AG09309 (cell line): ENCODE results near the gene CACNG8.

Experiments
- DNase-seq: peaks from one replicate; pipeline ENCODE4 v3.0.0-alpha.2; 2010; ENCODE audit warnings: low read depth
- H3K4me3 ChIP-seq: 2 replicates; pipeline ENCODE4 v1.5.1; 2011; ENCODE audit warnings: mild to moderate bottlenecking, low read depth, low read length, moderate library complexity; ENCODE audit not compliant: control insufficient read depth
- CTCF ChIP-seq: IDR thresholded peaks from 2 replicates; pipeline ENCODE4 v1.5.1; 2011; ENCODE audit warnings: mild to moderate bottlenecking, low read depth, low read length, inconsistent platforms; ENCODE audit not compliant: insufficient read depth, control insufficient read depth; ENCODE audit errors: missing control alignments

The CACNG8 gene

GRCh38 chr19:53999694-54000093 lies 37.0 kb downstream of the CACNG8 start:
- H3K4me3 ChIP-seq: no peak overlapping the region
- no peak for DNase-seq
- TF ChIP-seq CTCF: no peak

GRCh38 chr19:54001496-54001895 lies 38.8 kb downstream of the CACNG8 start:
- no peak for DNase-seq
- TF ChIP-seq CTCF: no peak
- no peak overlapping the region for H3K4me3 ChIP-seq

GRCh38 chr19:54002495-54003315 lies 40.0 kb downstream of the CACNG8 start:
- TF ChIP-seq CTCF: no peak
- no peak overlapping the region for H3K4me3 ChIP-seq
- no peak for DNase-seq

GRCh38 chr19:54009440-54009839 lies 46.7 kb downstream of the CACNG8 start:
- DNase-seq: no peak
- no peak for TF ChIP-seq CTCF
- no peak overlapping the region for H3K4me3 ChIP-seq

- H3K4me3 ChIP-seq: no peak overlapping the region
- no peak for TF ChIP-seq CTCF
- no peak for DNase-seq
Measured at GRCh38 chr19:54010474-54010873, 47.7 kb downstream of the CACNG8 start.

GRCh38 chr19:54011507-54012211 lies 48.9 kb downstream of the CACNG8 start:
- no peak for DNase-seq
- no peak for TF ChIP-seq CTCF
- H3K4me3 ChIP-seq: no peak overlapping the region
